CD4-positive, alpha-beta T cell (primary cell): ENCODE measurements around the gene PDE8A. TPM values are rescaled to one million over a fixed set of nuclear protein-coding genes. Genes with fewer than 3 reads are reported as not detected.

Experiments used
- ATAC-seq: fragments of 200-7000 bp; cut with Tn5 transposase; one replicate; pipeline ENCODE4 v1.10.0; 2022; ENCODE audit warnings: mild to moderate bottlenecking; ENCODE audit not compliant: poor library complexity
- CTCF ChIA-PET: fragments of 350-600 bp; sonication (Branson Sonifier 250); formaldehyde crosslinking; loops from one replicate; lab custom pipeline; 2021; ENCODE audit warnings: antibody characterized with exemption, inconsistent platforms; lab: Charles Lee
- POLR2A ChIA-PET: fragments of 350-600 bp; sonication (Branson Sonifier 250); formaldehyde crosslinking; loops from one replicate; lab custom pipeline; 2021; ENCODE audit warnings: antibody characterized with exemption, inconsistent platforms; lab: Charles Lee
- DNase-seq, 14 experiments: peaks; one replicate each; pipeline ENCODE4 v3.0.0-alpha.2; 2013 to 2020; ENCODE audit warnings: mixed read lengths in 2 of 14
- H3K27ac ChIP-seq, 2 donors: one replicate each; pipeline versions ENCODE4 v1.5.1 to v1.7.0; 2013; ENCODE audit warnings: low read length in 2 of 2, low read depth in 1 of 2, mild to moderate bottlenecking in 1 of 2
- H3K27me3 ChIP-seq, 2 experiments: 1 replicate in 1 of 2; 2 replicates in 1 of 2; pipeline versions ENCODE4 v1.6.1 to v1.7.0; 2013; ENCODE audit warnings: low read length in 2 of 2, control low read depth in 1 of 2, mild to moderate bottlenecking in 1 of 2, moderate library complexity in 1 of 2; ENCODE audit not compliant: insufficient read depth in 2 of 2, control insufficient read depth in 1 of 2
- H3K36me3 ChIP-seq: one replicate; pipeline ENCODE4 v1.6.1; 2013; ENCODE audit warnings: low read length, control low read depth; ENCODE audit not compliant: insufficient read depth
- H3K4me1 ChIP-seq: one replicate; pipeline ENCODE4 v1.6.1; 2013; ENCODE audit warnings: low read length, control low read depth; ENCODE audit not compliant: insufficient read depth
- H3K4me3 ChIP-seq: one replicate; pipeline ENCODE4 v1.5.1; 2013; ENCODE audit warnings: mild to moderate bottlenecking, low read length, moderate library complexity
- H3K9me3 ChIP-seq, 2 experiments: 1 replicate in 1 of 2; 2 replicates in 1 of 2; pipeline versions ENCODE4 v1.6.1 to v1.7.0; 2013; ENCODE audit warnings: low read length in 2 of 2, mild to moderate bottlenecking in 2 of 2, control low read depth in 1 of 2, moderate library complexity in 1 of 2; ENCODE audit not compliant: control insufficient read depth in 1 of 2, insufficient read depth in 1 of 2
- H3K27ac Mint-ChIP-seq: one replicate; pipeline ENCODE4 v1.8.0; 2020; ENCODE audit warnings: mixed read lengths
- H3K27me3 Mint-ChIP-seq: one replicate; pipeline ENCODE4 v1.8.0; 2021; ENCODE audit warnings: mixed read lengths
- H3K36me3 Mint-ChIP-seq: one replicate; pipeline ENCODE4 v1.8.0; 2021; ENCODE audit warnings: low read depth, mixed read lengths
- H3K4me1 Mint-ChIP-seq: one replicate; pipeline ENCODE4 v1.8.0; 2021; ENCODE audit warnings: low read depth, mixed read lengths
- H3K4me3 Mint-ChIP-seq: one replicate; pipeline ENCODE4 v1.8.0; 2020; ENCODE audit warnings: mild to moderate bottlenecking, mixed read lengths
- H3K9me3 Mint-ChIP-seq: one replicate; pipeline ENCODE4 v1.8.0; 2020; ENCODE audit warnings: mixed read lengths
- intact Hi-C, 2 experiments: fragments of 100-400 bp; cut with DNase I in 1 of 2; cut with micrococcal nuclease in 1 of 2; formaldehyde crosslinking; loops; one replicate each; pipeline versions ENCODE4 v1.15.1 to v1.9.0; 2023 to 2025; cut with DNase I, micrococcal nuclease
- total RNA-seq, 174 experiments: library from RNA in 2 of 174; stranded (reverse) in 2 of 174; gene quantifications; one replicate each; pipeline ENCODE4 v1.2.3 and lab custom pipeline; 2021 to 2026
- TF ChIP-seq, protein P1 (sequence below): fragments of 200-600 bp; IDR thresholded peaks from one replicate; pipeline ENCODE4 v1.8.0; 2022; ENCODE audit warnings: antibody characterized with exemption, mild to moderate bottlenecking

The PDE8A gene
- total RNA-seq, 2 experiments from 2014 or later = 29.8 to 34.3 TPM

DNA sequence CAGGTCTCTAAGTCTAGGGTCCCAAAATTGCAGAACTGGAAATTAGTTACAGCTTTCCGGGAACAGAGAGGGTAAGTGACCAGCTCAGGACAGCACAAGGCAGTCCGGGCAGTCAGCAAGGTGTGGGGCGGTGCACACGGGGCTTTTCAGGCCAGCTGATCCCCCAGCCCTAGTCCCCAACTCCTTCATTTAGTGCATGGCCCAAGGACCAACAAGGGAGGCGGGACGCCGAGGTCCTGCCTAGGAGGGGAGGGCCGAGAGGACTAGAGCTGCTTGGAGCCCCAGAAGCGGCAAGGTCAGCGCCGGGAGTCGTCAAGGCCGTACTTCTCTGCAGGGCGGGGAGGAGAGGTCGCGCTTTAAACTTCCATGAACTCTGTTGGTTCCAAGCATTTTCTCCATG, 2.0 kb upstream of the PDE8A start:
- Mint-ChIP-seq H3K27me3 (no peaks in the 10 kb centered on the region), H3K4me3 (peak overlapping the region; percentile 98), H3K9me3 (no peaks in the 10 kb centered on the region), H3K36me3 (peaks cover 20% of the 10 kb centered on the region), H3K27ac (peak overlapping the region; percentile 95), H3K4me1 (peaks cover 39% of the 10 kb centered on the region)
- Histone ChIP-seq H3K4me1 (peaks cover 27% of the 10 kb centered on the region), H3K27me3 (no peaks in the 10 kb centered on the region), H3K9me3 (no peaks in the 10 kb centered on the region), H3K27ac (no peak overlapping the region), H3K36me3 (no peaks in the 10 kb centered on the region), H3K4me3 (peak overlapping the region; percentile 98)
- TF ChIP-seq, protein P1, sequence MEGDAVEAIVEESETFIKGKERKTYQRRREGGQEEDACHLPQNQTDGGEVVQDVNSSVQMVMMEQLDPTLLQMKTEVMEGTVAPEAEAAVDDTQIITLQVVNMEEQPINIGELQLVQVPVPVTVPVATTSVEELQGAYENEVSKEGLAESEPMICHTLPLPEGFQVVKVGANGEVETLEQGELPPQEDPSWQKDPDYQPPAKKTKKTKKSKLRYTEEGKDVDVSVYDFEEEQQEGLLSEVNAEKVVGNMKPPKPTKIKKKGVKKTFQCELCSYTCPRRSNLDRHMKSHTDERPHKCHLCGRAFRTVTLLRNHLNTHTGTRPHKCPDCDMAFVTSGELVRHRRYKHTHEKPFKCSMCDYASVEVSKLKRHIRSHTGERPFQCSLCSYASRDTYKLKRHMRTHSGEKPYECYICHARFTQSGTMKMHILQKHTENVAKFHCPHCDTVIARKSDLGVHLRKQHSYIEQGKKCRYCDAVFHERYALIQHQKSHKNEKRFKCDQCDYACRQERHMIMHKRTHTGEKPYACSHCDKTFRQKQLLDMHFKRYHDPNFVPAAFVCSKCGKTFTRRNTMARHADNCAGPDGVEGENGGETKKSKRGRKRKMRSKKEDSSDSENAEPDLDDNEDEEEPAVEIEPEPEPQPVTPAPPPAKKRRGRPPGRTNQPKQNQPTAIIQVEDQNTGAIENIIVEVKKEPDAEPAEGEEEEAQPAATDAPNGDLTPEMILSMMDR = no peak
- POLR2A ChIA-PET = interaction anchor here (1.2 to 2.9 kb wide), 13 partner anchors 9 to 409 kb away, joined by 5 to 36 read pairs (median 11); partner anchors contain the start of gene SEC11A
- intact Hi-C loops = loop anchor here (2.0 to 10.0 kb wide), 6 partner anchors 25 to 815 kb away; partner anchors contain the start of genes KLHL25 (in 1 of the 2), WDR73 (in 1 of the 2) and ZSCAN2 (in 1 of the 2)
- no peak for ATAC-seq
- CTCF ChIA-PET = no interaction called here
- peak in 1 of 14 experiments; percentile 27 for DNase-seq

DNA sequence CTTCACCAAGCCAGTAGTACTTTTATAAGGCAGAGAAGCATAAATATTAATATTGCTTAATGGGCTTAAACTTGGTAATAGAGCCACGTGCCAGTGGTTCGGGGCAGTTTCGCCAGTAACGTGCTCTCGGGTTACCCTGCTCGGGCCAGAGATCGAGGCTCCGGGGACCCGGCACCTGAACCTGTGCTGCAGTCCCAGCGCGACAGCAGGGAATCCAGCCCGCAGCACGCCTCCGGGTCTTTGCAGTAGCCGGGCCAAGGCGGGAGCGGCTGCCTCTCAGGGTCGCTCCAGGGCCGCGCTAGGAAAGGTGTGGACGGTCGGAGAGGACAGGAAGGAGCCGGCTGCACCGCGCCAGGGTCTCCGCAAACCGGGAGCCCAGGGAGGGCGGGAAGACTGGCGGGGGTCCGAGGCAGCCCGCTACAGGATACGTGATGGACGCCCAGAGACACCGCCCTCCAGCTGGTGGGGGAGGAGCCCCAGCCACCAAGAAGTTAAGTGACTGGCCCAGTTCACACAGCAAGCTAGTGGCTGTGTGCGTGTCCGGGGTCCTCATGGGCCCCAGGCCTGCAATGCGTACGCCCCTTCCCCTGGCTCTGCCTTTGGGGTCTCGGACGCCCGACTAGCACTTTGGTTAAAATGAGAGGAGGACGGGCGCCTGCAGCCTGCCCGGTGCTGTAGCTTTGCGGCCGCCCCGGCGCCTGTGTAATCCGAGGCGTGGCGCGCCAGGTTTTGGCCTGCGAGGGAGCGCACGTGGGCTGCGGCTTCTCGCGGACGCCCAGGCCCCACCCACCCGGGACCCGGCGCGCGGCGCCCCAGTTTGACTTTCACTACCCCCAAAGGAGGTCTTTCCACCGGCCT, 1.2 kb upstream of the PDE8A start:
- Mint-ChIP-seq H3K27ac (peak overlapping the region; percentile 95), H3K27me3 (no peaks in the 10 kb centered on the region), H3K4me1 (peaks cover 46% of the 10 kb centered on the region), H3K9me3 (no peaks in the 10 kb centered on the region), H3K4me3 (peak overlapping the region; percentile 98), H3K36me3 (peaks cover 20% of the 10 kb centered on the region)
- TF ChIP-seq, protein P1 = no peak
- no peaks in the 10 kb centered on the region for H3K27me3 ChIP-seq
- intact Hi-C loops = loop anchor here (2.0 to 10.0 kb wide), 4 partner anchors 24 to 814 kb away; partner anchors contain the start of genes KLHL25 (in 1 of the 2) and ZSCAN2 (in 1 of the 2)
- H3K36me3 ChIP-seq = no peaks in the 10 kb centered on the region
- CTCF ChIA-PET = interaction anchor here (0.8 to 1.8 kb wide), 4 partner anchors 31 to 233 kb away, joined by 3 to 11 read pairs (median 3); no protein-coding TSS in a partner anchor
- DNase-seq = peak; percentile 79 to 93 (median 84)
- POLR2A ChIA-PET = interaction anchor here (0.7 to 2.9 kb wide), 34 partner anchors 8 to 727 kb away, joined by 3 to 36 read pairs (median 5); partner anchors contain the start of genes SEC11A and WDR73
- peak; percentile 62 for ATAC-seq
- peaks cover 27% of the 10 kb centered on the region for H3K4me1 ChIP-seq
- H3K4me3 ChIP-seq = peak overlapping the region; percentile 98
- H3K9me3 ChIP-seq = no peaks in the 10 kb centered on the region
- H3K27ac ChIP-seq = peak overlapping the region; percentile 74 to 93

DNA sequence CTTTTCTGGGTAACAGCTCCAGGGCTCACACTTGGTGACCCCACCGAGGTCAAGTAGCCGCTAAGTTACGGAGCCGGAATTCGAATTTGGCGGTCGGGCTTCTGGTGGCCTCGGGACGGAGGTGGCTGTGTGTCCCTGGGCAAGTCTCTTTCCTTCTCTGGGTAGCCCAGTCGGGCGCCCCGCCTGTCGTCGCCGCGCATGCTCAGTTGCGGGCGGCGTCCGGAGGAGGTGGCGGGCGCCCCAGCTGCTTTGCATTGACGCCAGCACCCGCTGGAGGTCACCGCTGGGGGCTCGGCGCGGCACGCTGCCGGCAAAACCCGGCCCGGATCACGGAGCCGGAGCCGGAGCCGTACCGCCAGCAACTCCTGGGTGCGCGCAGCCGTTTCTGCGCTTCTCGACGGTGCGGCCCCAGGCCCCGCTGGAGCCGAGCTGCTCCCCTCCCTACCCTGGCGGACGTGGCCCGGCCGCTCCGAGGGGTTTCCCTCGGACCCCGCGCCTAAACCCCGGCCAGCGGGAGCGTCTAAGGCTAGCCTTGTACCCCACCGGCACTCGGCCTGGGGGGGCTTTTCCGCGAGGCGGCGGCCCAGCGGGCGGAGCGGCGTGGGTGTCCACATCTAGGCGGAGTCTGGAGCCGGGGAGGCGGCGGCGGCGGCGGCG, 474 bp upstream of the PDE8A start:
- no peaks in the 10 kb centered on the region for H3K9me3 ChIP-seq
- ChIA-PET CTCF (interaction anchor here (0.8 to 1.8 kb wide), 4 partner anchors 30 to 233 kb away, joined by 3 to 11 read pairs (median 3); no protein-coding TSS in a partner anchor), POLR2A (interaction anchor here (0.6 to 2.9 kb wide), 37 partner anchors 8 to 726 kb away, joined by 3 to 36 read pairs (median 5); partner anchors contain the start of genes SEC11A and WDR73)
- intact Hi-C loops = loop anchor here (2.0 to 10.0 kb wide), 4 partner anchors 24 to 814 kb away; partner anchors contain the start of genes KLHL25 (in 1 of the 2) and ZSCAN2 (in 1 of the 2)
- Mint-ChIP-seq H3K4me1 (peaks cover 52% of the 10 kb centered on the region), H3K27me3 (no peaks in the 10 kb centered on the region), H3K36me3 (peaks cover 20% of the 10 kb centered on the region), H3K9me3 (no peaks in the 10 kb centered on the region), H3K27ac (peak overlapping the region; percentile 95), H3K4me3 (peak overlapping the region; percentile 98)
- TF ChIP-seq, protein P1 = peak; percentile 31
- H3K4me3 ChIP-seq = peak overlapping the region; percentile 98
- no peaks in the 10 kb centered on the region for H3K27me3 ChIP-seq
- DNase-seq (peak; percentile 90 to 99 (median 95)), ATAC-seq (peak; percentile 69)
- H3K36me3 ChIP-seq = no peaks in the 10 kb centered on the region
- H3K4me1 ChIP-seq = peaks cover 32% of the 10 kb centered on the region
- H3K27ac ChIP-seq = peak overlapping the region; percentile 74 to 93
